Measurements from ENCODE around the gene ABCA1.
"Not testable (repeated sequence)": the region's sequence is repeated elsewhere in the genome, so short reads cannot be mapped to it uniquely, and the experiment has no call there.

The ABCA1 gene

DNA sequence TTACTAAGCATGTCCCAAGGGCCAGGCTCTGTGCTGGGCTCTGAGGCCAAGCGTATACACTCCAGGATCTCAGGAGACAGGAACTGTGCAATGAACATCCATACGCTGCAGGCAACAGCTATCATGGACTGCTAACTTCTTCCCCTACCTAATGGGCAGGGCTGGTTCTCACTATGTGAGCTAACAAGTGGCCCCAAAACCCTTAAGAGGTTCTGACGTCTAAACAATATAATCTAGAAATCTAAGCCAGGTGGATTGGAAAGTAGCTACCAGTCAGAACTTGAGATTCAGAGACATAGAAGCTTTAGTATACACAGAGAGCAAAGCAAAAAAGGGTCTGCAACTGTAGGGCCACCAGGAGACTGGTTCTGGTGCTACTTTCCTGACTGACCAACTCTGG, 27.6 kb downstream of the ABCA1 start:
- H3K4me1 ChIP-seq (ENCODE audit: low read length) = no peaks in the 10 kb centered on the region
- H3K27ac ChIP-seq (ENCODE audit: low read length) = no peak overlapping the region

GRCh38 chr9:104899759-104900247, 28.2 kb downstream of the ABCA1 start:
- no peak overlapping the region for H3K4me2 ChIP-seq (ENCODE audit: low read length)
- no peak overlapping the region for H3K4me3 ChIP-seq (ENCODE audit: low read length)
- peaks cover 9% of the 10 kb centered on the region; the same call in 1 of the 2 replicates for H3K27me3 ChIP-seq (ENCODE audit: low read depth, low read length)
- H3K4me1 ChIP-seq (ENCODE audit: low read length) = no peaks in the 10 kb centered on the region
- TF ChIP-seq, protein P1, sequence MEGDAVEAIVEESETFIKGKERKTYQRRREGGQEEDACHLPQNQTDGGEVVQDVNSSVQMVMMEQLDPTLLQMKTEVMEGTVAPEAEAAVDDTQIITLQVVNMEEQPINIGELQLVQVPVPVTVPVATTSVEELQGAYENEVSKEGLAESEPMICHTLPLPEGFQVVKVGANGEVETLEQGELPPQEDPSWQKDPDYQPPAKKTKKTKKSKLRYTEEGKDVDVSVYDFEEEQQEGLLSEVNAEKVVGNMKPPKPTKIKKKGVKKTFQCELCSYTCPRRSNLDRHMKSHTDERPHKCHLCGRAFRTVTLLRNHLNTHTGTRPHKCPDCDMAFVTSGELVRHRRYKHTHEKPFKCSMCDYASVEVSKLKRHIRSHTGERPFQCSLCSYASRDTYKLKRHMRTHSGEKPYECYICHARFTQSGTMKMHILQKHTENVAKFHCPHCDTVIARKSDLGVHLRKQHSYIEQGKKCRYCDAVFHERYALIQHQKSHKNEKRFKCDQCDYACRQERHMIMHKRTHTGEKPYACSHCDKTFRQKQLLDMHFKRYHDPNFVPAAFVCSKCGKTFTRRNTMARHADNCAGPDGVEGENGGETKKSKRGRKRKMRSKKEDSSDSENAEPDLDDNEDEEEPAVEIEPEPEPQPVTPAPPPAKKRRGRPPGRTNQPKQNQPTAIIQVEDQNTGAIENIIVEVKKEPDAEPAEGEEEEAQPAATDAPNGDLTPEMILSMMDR (IDR thresholded peaks at IDR 0.05; ENCODE audit: low read depth, low read length) = no peak
- TF ChIP-seq EZH2phosphoT487 (IDR thresholded peaks at IDR 0.05; ENCODE audit: low read depth) = no peak
- H3K9ac ChIP-seq (ENCODE audit: low read length) = no peak overlapping the region
- no peaks in the 10 kb centered on the region for H4K20me1 ChIP-seq (ENCODE audit: insufficient read depth, low read length)
- no peaks in the 10 kb centered on the region for H3K36me3 ChIP-seq (replicated peaks; ENCODE audit: low read depth, low read length)
- no peak overlapping the region for H3K27ac ChIP-seq (ENCODE audit: low read length)
- H2AFZ ChIP-seq (ENCODE audit: low read depth, low read length) = no peak overlapping the region
- no peaks in the 10 kb centered on the region for H3K9me3 ChIP-seq (ENCODE audit: insufficient read depth, low read length)
- H3K79me2 ChIP-seq (ENCODE audit: low read length) = no peaks in the 10 kb centered on the region

More for the DNA sequence above, 27.6 kb downstream of the ABCA1 start:
- Histone ChIP-seq H3K4me3 (ENCODE audit: low read length) (no peak overlapping the region), H3K9me3 (ENCODE audit: insufficient read depth, low read length) (no peaks in the 10 kb centered on the region), H4K20me1 (ENCODE audit: insufficient read depth, low read length) (no peaks in the 10 kb centered on the region), H3K79me2 (ENCODE audit: low read length) (no peaks in the 10 kb centered on the region), H3K4me2 (ENCODE audit: low read length) (no peak overlapping the region), H3K36me3 (replicated peaks; ENCODE audit: low read depth, low read length) (no peaks in the 10 kb centered on the region), H2AFZ (ENCODE audit: low read depth, low read length) (no peak overlapping the region), H3K27me3 (ENCODE audit: low read depth, low read length) (peaks cover 13% of the 10 kb centered on the region), H3K9ac (ENCODE audit: low read length) (no peak overlapping the region)
- TF ChIP-seq, protein P1 (IDR thresholded peaks at IDR 0.05; ENCODE audit: low read depth, low read length) = no peak
- TF ChIP-seq EZH2phosphoT487 (IDR thresholded peaks at IDR 0.05; ENCODE audit: low read depth) = no peak

GRCh38 chr9:104898376-104898775, 29.6 kb downstream of the ABCA1 start:
- H3K36me3 ChIP-seq (replicated peaks; ENCODE audit: low read depth, low read length); H3K9ac ChIP-seq (ENCODE audit: low read length); H4K20me1 ChIP-seq (ENCODE audit: insufficient read depth, low read length); H3K9me3 ChIP-seq (ENCODE audit: insufficient read depth, low read length); H3K4me2 ChIP-seq (ENCODE audit: low read length); H3K27me3 ChIP-seq (ENCODE audit: low read depth, low read length); H3K4me3 ChIP-seq (ENCODE audit: low read length); H2AFZ ChIP-seq (ENCODE audit: low read depth, low read length); H3K27ac ChIP-seq (ENCODE audit: low read length); H3K79me2 ChIP-seq (ENCODE audit: low read length); H3K4me1 ChIP-seq (ENCODE audit: low read length): not testable (repeated sequence)

DNA sequence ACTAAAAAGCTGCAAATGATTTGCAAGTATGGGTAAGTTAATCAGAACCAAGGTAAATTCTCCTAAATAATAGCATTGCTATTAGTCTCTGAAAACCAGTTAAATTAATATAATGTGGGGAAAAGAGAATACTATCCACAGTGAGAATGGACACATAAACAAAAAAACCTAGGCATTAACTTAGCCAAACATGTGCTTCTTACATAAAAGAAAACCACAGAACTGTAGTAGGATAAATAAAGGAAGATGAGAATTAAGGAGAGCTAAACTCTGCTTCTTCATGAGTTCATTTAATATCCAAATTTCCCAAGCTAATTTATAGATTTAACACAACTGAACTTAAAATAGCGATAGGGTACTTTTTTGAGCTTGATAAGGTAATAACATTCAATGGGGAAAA, 31.8 kb downstream of the ABCA1 start:
- TF ChIP-seq, protein P1 (IDR thresholded peaks at IDR 0.05; ENCODE audit: low read depth, low read length) = no peak
- TF ChIP-seq EZH2phosphoT487 (IDR thresholded peaks at IDR 0.05; ENCODE audit: low read depth) = no peak
- Histone ChIP-seq H3K4me1 (ENCODE audit: low read length) (no peaks in the 10 kb centered on the region), H3K9ac (ENCODE audit: low read length) (no peak overlapping the region), H4K20me1 (ENCODE audit: insufficient read depth, low read length) (no peaks in the 10 kb centered on the region), H3K36me3 (replicated peaks; ENCODE audit: low read depth, low read length) (no peaks in the 10 kb centered on the region), H3K27me3 (ENCODE audit: low read depth, low read length) (no peaks in the 10 kb centered on the region; the same call in 1 of the 2 replicates), H3K79me2 (ENCODE audit: low read length) (no peaks in the 10 kb centered on the region), H3K27ac (ENCODE audit: low read length) (no peak overlapping the region), H3K4me3 (ENCODE audit: low read length) (no peak overlapping the region), H3K4me2 (ENCODE audit: low read length) (no peak overlapping the region), H2AFZ (ENCODE audit: low read depth, low read length) (no peak overlapping the region), H3K9me3 (ENCODE audit: insufficient read depth, low read length) (no peaks in the 10 kb centered on the region)

- no peaks in the 10 kb centered on the region for H3K36me3 ChIP-seq (replicated peaks; ENCODE audit: low read depth, low read length)
- no peak overlapping the region for H3K9ac ChIP-seq (ENCODE audit: low read length)
- no peak for TF ChIP-seq EZH2phosphoT487 (IDR thresholded peaks at IDR 0.05; ENCODE audit: low read depth)
- TF ChIP-seq, protein P1 (IDR thresholded peaks at IDR 0.05; ENCODE audit: low read depth, low read length) = no peak
- no peaks in the 10 kb centered on the region for H3K9me3 ChIP-seq (ENCODE audit: insufficient read depth, low read length)
- no peaks in the 10 kb centered on the region; the same call in 1 of the 2 replicates for H3K27me3 ChIP-seq (ENCODE audit: low read depth, low read length)
- no peak overlapping the region for H3K4me3 ChIP-seq (ENCODE audit: low read length)
- H4K20me1 ChIP-seq (ENCODE audit: insufficient read depth, low read length) = no peaks in the 10 kb centered on the region
- no peak overlapping the region for H2AFZ ChIP-seq (ENCODE audit: low read depth, low read length)
- no peaks in the 10 kb centered on the region for H3K4me1 ChIP-seq (ENCODE audit: low read length)
- no peak overlapping the region for H3K4me2 ChIP-seq (ENCODE audit: low read length)
- no peaks in the 10 kb centered on the region for H3K79me2 ChIP-seq (ENCODE audit: low read length)
- no peak overlapping the region for H3K27ac ChIP-seq (ENCODE audit: low read length)
Measured at GRCh38 chr9:104895572-104895971, 32.4 kb downstream of the ABCA1 start.

Data from OCI-LY3 (cell line).